GM18499 (cell line): ENCODE results near the gene DLL4.
"Not testable (repeated sequence)": the region's sequence is repeated elsewhere in the genome, so short reads cannot be mapped to it uniquely, and the experiment has no call there.

ENCODE experiments used
- ATAC-seq: cut with Tn5 transposase; IDR thresholded peaks from one replicate; pipeline ENCODE4 v1.9.1; 2021; ENCODE audit warnings: moderate number of reproducible peaks; ENCODE audit not compliant: insufficient read depth, unreplicated experiment

Gene DLL4

GRCh38 chr15:40957041-40957555 lies 28.0 kb downstream of the DLL4 start:
- ATAC-seq: no peak

GRCh38 chr15:40957581-40958051 lies 28.5 kb downstream of the DLL4 start:
- no peak for ATAC-seq

- ATAC-seq: no peak
Observed at GRCh38 chr15:40958146-40958545, 29.0 kb downstream of the DLL4 start.

GRCh38 chr15:40958723-40959122 lies 29.6 kb downstream of the DLL4 start:
- ATAC-seq: no peak

GRCh38 chr15:40959331-40960141 lies 30.4 kb downstream of the DLL4 start:
- no peak for ATAC-seq

- ATAC-seq: no peak
Observed at GRCh38 chr15:40960151-40960885, 31.2 kb downstream of the DLL4 start.

GRCh38 chr15:40960925-40961324 lies 31.8 kb downstream of the DLL4 start:
- no peak for ATAC-seq

- not testable (repeated sequence) for ATAC-seq
Observed at GRCh38 chr15:40961740-40962139, 32.6 kb downstream of the DLL4 start.

- ATAC-seq: not testable (repeated sequence)
Observed at GRCh38 chr15:40962317-40962716, 33.2 kb downstream of the DLL4 start.

- no peak for ATAC-seq
Observed at GRCh38 chr15:40963201-40963600, 34.1 kb downstream of the DLL4 start.

- no peak for ATAC-seq
Observed at GRCh38 chr15:40964006-40964405, 34.9 kb downstream of the DLL4 start.

GRCh38 chr15:40964634-40965033 lies 35.5 kb downstream of the DLL4 start:
- ATAC-seq: no peak

GRCh38 chr15:40968290-40969085 lies 39.3 kb downstream of the DLL4 start:
- no peak for ATAC-seq

GRCh38 chr15:40969363-40969762 lies 40.2 kb downstream of the DLL4 start:
- no peak for ATAC-seq

- no peak for ATAC-seq
Observed at GRCh38 chr15:40974879-40975278, 45.7 kb downstream of the DLL4 start.

- ATAC-seq: no peak
Observed at GRCh38 chr15:40976819-40977218, 47.7 kb downstream of the DLL4 start.

GRCh38 chr15:40978141-40978540 lies 49.0 kb downstream of the DLL4 start:
- no peak for ATAC-seq

- ATAC-seq: no peak
Observed at GRCh38 chr15:40978562-40978961, 49.4 kb downstream of the DLL4 start.

- ATAC-seq: no peak
Observed at GRCh38 chr15:40981186-40981585, 52.0 kb downstream of the DLL4 start.

- ATAC-seq: no peak
Observed at GRCh38 chr15:40982855-40983254, 53.7 kb downstream of the DLL4 start.
